Coronary artery (tissue), 2 donors: ENCODE measurements around the gene MTERF4.

ENCODE experiments used
- DNase-seq: peaks from one replicate; pipeline ENCODE4 v3.0.0-alpha.2; 2017; ENCODE audit warnings: low spot score
- H3K27ac ChIP-seq, 2 donors: fragments of 200-600 bp; sonication (generic); one replicate each; pipeline ENCODE4 v1.5.1; 2016 to 2019
- H3K4me3 ChIP-seq: fragments of 200-600 bp; sonication (generic); 2 replicates; pipeline ENCODE4 v1.5.1; 2016; ENCODE audit warnings: mild to moderate bottlenecking, moderate library complexity
- CTCF ChIP-seq: fragments of 200-600 bp; sonication (generic); IDR thresholded peaks from one replicate; pipeline ENCODE4 v1.5.1; 2019; ENCODE audit warnings: antibody characterized with exemption

Gene MTERF4

DNA sequence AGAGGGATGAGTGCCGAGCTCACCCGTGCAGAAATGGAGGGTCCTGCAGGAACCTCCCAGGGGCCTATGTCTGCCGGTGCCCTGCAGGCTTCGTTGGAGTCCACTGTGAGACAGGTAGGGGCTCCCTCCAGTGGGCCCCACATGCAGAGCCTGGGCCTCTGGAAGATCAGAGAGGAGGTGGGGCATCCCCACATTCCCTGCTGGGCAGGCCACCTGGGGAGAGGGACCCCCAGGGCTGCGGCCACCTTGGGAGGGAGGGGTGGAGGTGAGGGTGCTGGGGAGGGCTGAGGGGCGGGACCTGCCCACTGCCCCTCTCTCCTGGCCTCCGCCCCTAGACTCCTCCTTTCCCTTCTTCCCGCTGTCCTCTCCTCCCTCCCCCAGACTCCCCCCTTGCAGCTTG is 38.5 kb downstream of the MTERF4 start:
- no peak overlapping the region for H3K4me3 ChIP-seq
- TF ChIP-seq CTCF: no peak
- DNase-seq: no peak
- no peak overlapping the region for H3K27ac ChIP-seq

DNA sequence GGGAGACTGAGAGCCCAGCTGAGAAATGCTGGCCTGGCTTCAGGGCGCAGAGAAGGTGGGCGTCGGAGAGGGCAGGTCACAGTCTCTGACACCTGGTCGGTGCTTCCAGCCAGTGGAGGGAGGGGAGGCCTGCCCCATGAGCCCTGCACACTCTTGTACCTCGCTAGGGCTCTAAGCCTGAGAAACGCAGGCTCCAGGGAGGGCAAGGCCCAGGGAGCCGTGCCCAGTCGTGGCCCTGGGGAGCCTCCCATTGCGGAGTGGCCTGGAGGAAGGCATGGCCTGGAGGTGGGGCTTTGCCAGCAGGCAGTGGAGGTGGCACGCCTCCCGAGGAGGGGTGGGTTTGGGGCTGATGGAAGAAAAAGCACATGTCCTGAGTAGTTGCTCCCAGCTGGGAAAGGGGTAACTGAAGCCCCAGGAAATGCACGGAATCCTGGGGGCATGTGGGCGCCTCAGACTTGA is 39.0 kb downstream of the MTERF4 start:
- no peak for TF ChIP-seq CTCF
- H3K27ac ChIP-seq: no peak overlapping the region
- peak; percentile 71 for DNase-seq
- no peak overlapping the region for H3K4me3 ChIP-seq

DNA sequence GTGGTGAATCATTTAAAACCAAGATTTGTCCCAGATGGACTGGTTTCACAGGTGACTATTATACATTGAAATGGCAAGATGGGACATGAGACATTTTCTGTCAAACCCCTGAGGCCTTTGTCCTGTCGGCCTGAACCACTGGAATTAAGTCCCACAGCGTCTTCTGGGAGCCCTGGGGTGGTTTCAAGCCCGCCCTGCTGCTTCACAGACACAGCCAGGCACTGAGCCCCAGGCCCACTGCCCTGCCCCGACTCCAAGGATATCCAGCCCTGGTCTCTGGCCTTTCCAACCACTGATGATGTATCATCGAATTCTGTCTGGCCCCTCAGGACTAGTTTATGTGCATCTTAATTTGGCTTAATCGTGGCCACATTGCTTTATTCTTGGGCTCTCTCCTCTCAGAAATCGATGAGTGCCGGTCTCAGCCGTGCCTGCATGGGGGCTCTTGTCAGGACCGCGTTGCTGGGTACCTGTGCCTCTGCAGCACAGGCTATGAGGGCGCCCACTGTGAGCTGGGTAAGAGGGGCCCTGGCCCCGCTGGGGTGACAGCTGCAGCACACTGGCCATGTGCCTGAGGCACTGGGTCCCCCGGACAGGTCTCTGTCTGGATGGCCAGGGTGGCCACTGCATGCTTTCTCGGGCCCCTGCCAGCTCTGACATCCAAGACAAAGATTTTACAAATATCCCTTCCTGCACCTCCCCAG is 39.5 kb downstream of the MTERF4 start:
- Histone ChIP-seq H3K4me3 (no peak overlapping the region), H3K27ac (peak overlapping the region in 1 of 2 donors; percentile 15)
- no peak for TF ChIP-seq CTCF
- DNase-seq: no peak

GRCh38 chr2:241061275-241061674 is 40.8 kb downstream of the MTERF4 start:
- Histone ChIP-seq H3K27ac (no peak overlapping the region), H3K4me3 (no peak overlapping the region)
- TF ChIP-seq CTCF: no peak
- DNase-seq: no peak

DNA sequence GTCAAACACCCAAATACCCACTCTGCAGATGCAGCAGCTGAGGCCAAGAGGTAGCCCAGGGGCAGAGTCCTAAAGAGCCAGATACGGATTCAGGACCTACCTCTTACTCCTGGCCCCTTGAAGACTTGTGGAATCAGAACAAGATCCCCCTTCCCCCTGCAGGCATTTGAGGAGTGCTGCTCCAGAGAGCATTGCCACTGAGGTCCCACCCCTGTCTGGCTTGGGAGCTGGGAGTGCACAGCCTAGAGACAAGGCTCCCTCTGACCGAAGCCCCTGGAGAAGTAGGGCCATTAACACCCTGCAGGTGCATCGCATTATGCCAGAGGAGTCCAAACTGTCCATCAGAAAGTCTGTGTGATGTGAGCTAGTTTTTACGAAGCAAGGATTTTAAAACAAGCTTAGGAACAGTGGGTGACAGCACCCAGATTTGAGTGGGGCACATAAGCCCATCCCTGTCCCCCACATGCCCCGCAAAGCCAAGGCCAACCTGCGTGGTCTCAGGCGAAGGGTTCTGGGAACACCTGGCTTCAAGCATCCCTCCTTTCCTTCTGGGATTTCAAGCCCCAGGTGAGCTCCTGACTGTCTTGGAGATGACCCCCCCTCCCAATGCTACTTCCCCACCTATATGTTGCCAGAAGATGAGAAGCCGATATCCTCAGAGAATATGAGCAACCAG is 48.4 kb downstream of the MTERF4 start:
- TF ChIP-seq CTCF: no peak
- Histone ChIP-seq H3K27ac (no peak overlapping the region), H3K4me3 (no peak overlapping the region)
- DNase-seq: no peak

DNA sequence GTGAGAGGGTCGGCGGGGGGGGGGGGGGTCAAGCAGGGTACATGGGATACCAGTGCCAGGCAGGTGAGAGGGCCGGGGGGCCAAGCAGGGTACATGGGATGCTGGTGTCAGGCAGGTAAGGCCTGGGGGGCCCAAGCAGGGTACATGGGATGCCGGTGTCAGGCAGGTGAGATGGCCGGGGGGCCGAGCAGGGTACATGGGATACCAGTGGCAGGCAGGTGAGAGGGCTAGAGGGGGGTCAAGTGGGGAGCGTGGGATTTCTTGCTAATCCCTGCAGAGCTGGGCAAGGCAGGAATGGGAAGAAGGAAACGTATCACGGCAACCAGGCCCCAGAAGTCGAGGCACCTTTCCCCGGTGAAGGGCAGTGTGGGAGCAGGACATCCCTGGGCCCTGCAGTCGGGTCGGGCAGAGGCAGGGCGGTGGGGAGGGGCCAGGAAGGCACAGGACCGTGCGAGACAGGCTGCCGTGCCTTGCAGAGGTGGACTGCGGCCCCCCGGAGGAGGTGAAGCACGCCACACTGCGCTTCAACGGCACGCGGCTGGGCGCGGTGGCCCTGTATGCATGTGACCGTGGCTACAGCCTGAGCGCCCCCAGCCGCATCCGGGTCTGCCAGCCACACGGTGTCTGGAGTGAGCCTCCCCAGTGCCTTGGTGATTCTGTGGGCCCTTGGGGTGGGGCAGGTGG is 49.3 kb downstream of the MTERF4 start:
- Histone ChIP-seq H3K4me3 (no peak overlapping the region), H3K27ac (no peak overlapping the region)
- DNase-seq: no peak
- no peak for TF ChIP-seq CTCF
